Activated CD8-positive, alpha-beta memory T cell treated with anti-CD3 and anti-CD28 coated beads, Interleukin-2, amount 50 U/mL, for 4 hours (primary cell): ENCODE measurements around the gene POLR3C.
"Not testable (repeated sequence)": the region's sequence is repeated elsewhere in the genome, so short reads cannot be mapped to it uniquely, and the experiment has no call there.

Experiments
- DNase-seq: peaks from one replicate; pipeline ENCODE4 v3.0.0-alpha.2; 2020

POLR3C gene

GRCh38 chr1:145824499-145824842 is 471 bp downstream of the POLR3C start:
- no peak for DNase-seq

- no peak for DNase-seq
Observed at GRCh38 chr1:145826030-145826429, 2.0 kb downstream of the POLR3C start.

GRCh38 chr1:145827966-145828365 is 4.0 kb downstream of the POLR3C start:
- no peak for DNase-seq

- no peak for DNase-seq
Observed at GRCh38 chr1:145828367-145829026, 4.5 kb downstream of the POLR3C start.

- not testable (repeated sequence) for DNase-seq
Observed at GRCh38 chr1:145830810-145831209, 6.8 kb downstream of the POLR3C start.

- DNase-seq = no peak
Observed at GRCh38 chr1:145837656-145838055, 13.7 kb downstream of the POLR3C start.

- DNase-seq = no peak
Observed at GRCh38 chr1:145843031-145843430, 19.0 kb downstream of the POLR3C start.

- no peak for DNase-seq
Observed at GRCh38 chr1:145845144-145845513, 21.1 kb downstream of the POLR3C start.

- DNase-seq = peak; percentile 80
Observed at GRCh38 chr1:145845514-145846161, 21.6 kb downstream of the POLR3C start, which contains the start of gene NUDT17. Gene NUDT17, plus strand, starts transcription at chr1:145845630. Its CDS starts 11 bp downstream, at chr1:145845641.

GRCh38 chr1:145846201-145846612 is 22.2 kb downstream of the POLR3C start:
- DNase-seq = peak; percentile 25

- no peak for DNase-seq
Observed at GRCh38 chr1:145847827-145848226, 23.8 kb downstream of the POLR3C start.

- DNase-seq = no peak
Observed at GRCh38 chr1:145849356-145850160, 25.6 kb downstream of the POLR3C start.

- DNase-seq = no peak
Observed at GRCh38 chr1:145855426-145855948, 31.5 kb downstream of the POLR3C start.

GRCh38 chr1:145857170-145857569 is 33.2 kb downstream of the POLR3C start:
- DNase-seq = no peak

GRCh38 chr1:145858238-145858900 is 34.4 kb downstream of the POLR3C start:
- peak; percentile 71 for DNase-seq

- DNase-seq = peak; percentile 80
Observed at GRCh38 chr1:145858901-145859490, 35.0 kb downstream of the POLR3C start, which contains the start of gene PIAS3. Gene PIAS3, minus strand, starts transcription at chr1:145859081. Its CDS starts 91 bp downstream, at chr1:145858990.

GRCh38 chr1:145859491-145860023 is 35.6 kb downstream of the POLR3C start:
- peak; percentile 79 for DNase-seq

GRCh38 chr1:145863282-145864018 is 39.5 kb downstream of the POLR3C start:
- DNase-seq = no peak

- no peak for DNase-seq
Observed at GRCh38 chr1:145868232-145868631, 44.2 kb downstream of the POLR3C start.

- DNase-seq = peak; percentile 44
Observed at GRCh38 chr1:145871994-145872924, 48.3 kb downstream of the POLR3C start.
